SK-N-SH treated with all-trans-retinoic acid at 6 μM for 48 hours (cell line): ENCODE measurements around the gene ZBTB38.

Source experiments
- ATAC-seq: fragments of 200-7000 bp; cut with Tn5 transposase; 3 replicates; pipeline ENCODE4 v1.9.1; 2020; ENCODE audit warnings: mild to moderate bottlenecking, moderate library complexity
- ARNTL ChIP-seq: fragments of 450-650 bp; formaldehyde crosslinking; IDR thresholded peaks from 2 replicates; pipeline ENCODE4 v1.5.0; 2020; ENCODE audit warnings: low read depth, mild to moderate bottlenecking, moderate library complexity, borderline replicate concordance
- BACH2 ChIP-seq: fragments of 250-450 bp; sonication (Bioruptor Pico); IDR thresholded peaks from 2 replicates; pipeline ENCODE4 v1.9.0; 2021; ENCODE audit warnings: mild to moderate bottlenecking, borderline replicate concordance
- CSDC2 ChIP-seq: fragments of 250-450 bp; sonication (Bioruptor Pico); IDR thresholded peaks from 2 replicates; pipeline ENCODE4 v1.5.0; 2020; ENCODE audit warnings: mild to moderate bottlenecking, moderate library complexity
- CSRNP3 ChIP-seq: fragments of 250-450 bp; sonication (Bioruptor Pico); IDR thresholded peaks from 2 replicates; pipeline ENCODE4 v1.5.1; 2021; ENCODE audit warnings: mild to moderate bottlenecking, moderate library complexity
- ESRRG ChIP-seq: fragments of 250-450 bp; sonication (Bioruptor Pico); IDR thresholded peaks from 2 replicates; pipeline ENCODE4 v1.6.1; 2021; ENCODE audit warnings: mild to moderate bottlenecking
- GLIS3 ChIP-seq: fragments of 250-450 bp; sonication (Bioruptor Pico); IDR thresholded peaks from 2 replicates; pipeline ENCODE4 v1.5.0; 2020; ENCODE audit warnings: mild to moderate bottlenecking, moderate library complexity
- ISL1 ChIP-seq: fragments of 250-450 bp; sonication (Bioruptor Pico); IDR thresholded peaks from 2 replicates; pipeline ENCODE4 v2.1.2; 2022; ENCODE audit warnings: mild to moderate bottlenecking, moderate library complexity
- OSR1 ChIP-seq: fragments of 250-450 bp; sonication (Bioruptor Pico); IDR thresholded peaks from 2 replicates; pipeline ENCODE4 v1.8.0; 2022; ENCODE audit warnings: moderate library complexity, mild to moderate bottlenecking, inconsistent platforms
- PPARA ChIP-seq: fragments of 250-450 bp; sonication (Bioruptor Pico); IDR thresholded peaks from 2 replicates; pipeline ENCODE4 v1.5.0; 2020; ENCODE audit warnings: mild to moderate bottlenecking, borderline replicate concordance
- SNAI2 ChIP-seq: fragments of 250-450 bp; sonication (Bioruptor Pico); IDR thresholded peaks from 2 replicates; pipeline ENCODE4 v1.5.0; 2020; ENCODE audit warnings: mild to moderate bottlenecking, moderate library complexity
- TCF4 ChIP-seq: fragments of 250-450 bp; sonication (Bioruptor Pico); IDR thresholded peaks from 2 replicates; pipeline ENCODE4 v1.8.0; 2021; ENCODE audit warnings: mild to moderate bottlenecking, moderate library complexity, borderline replicate concordance
- TOX ChIP-seq: fragments of 250-450 bp; sonication (Bioruptor Pico); IDR thresholded peaks from 2 replicates; pipeline ENCODE4 v1.8.0; 2021; ENCODE audit warnings: mild to moderate bottlenecking, moderate library complexity, borderline replicate concordance
- ZC3H10 ChIP-seq: fragments of 250-450 bp; sonication (Bioruptor Pico); IDR thresholded peaks from 2 replicates; pipeline ENCODE4 v1.5.1; 2021; ENCODE audit warnings: mild to moderate bottlenecking, moderate library complexity
- ZFP3 ChIP-seq: fragments of 250-450 bp; sonication (Bioruptor Pico); IDR thresholded peaks from 2 replicates; pipeline ENCODE4 v1.5.0; 2020; ENCODE audit warnings: mild to moderate bottlenecking, moderate library complexity
- ZFP30 ChIP-seq: fragments of 450-650 bp; formaldehyde crosslinking; IDR thresholded peaks from 2 replicates; pipeline ENCODE4 v1.5.0; 2022; ENCODE audit warnings: mild to moderate bottlenecking, moderate library complexity
- ZNF565 ChIP-seq: fragments of 450-650 bp; formaldehyde crosslinking; conservative IDR thresholded peaks from 2 replicates; pipeline ENCODE4 v1.5.0; 2020; ENCODE audit warnings: low read depth, mild to moderate bottlenecking, moderate library complexity
- ZNF70 ChIP-seq: fragments of 450-650 bp; formaldehyde crosslinking; IDR thresholded peaks from 2 replicates; pipeline ENCODE4 v1.5.0; 2020; ENCODE audit warnings: mild to moderate bottlenecking, moderate library complexity
- TF ChIP-seq, protein P1 (sequence below): fragments of 250-450 bp; sonication (Bioruptor Pico); IDR thresholded peaks from 2 replicates; pipeline ENCODE4 v1.8.0; 2020; ENCODE audit warnings: mild to moderate bottlenecking, moderate library complexity, borderline replicate concordance
- TF ChIP-seq, protein P2 (sequence below): fragments of 250-450 bp; sonication (Bioruptor Pico); IDR thresholded peaks from 2 replicates; pipeline ENCODE4 v1.5.0; 2020; ENCODE audit warnings: mild to moderate bottlenecking, moderate library complexity
- TF ChIP-seq, protein P3 (sequence below): fragments of 250-450 bp; sonication (Bioruptor Pico); IDR thresholded peaks from 2 replicates; pipeline ENCODE4 v1.5.1; 2020; ENCODE audit warnings: low read depth, mild to moderate bottlenecking, moderate library complexity

The ZBTB38 gene

DNA sequence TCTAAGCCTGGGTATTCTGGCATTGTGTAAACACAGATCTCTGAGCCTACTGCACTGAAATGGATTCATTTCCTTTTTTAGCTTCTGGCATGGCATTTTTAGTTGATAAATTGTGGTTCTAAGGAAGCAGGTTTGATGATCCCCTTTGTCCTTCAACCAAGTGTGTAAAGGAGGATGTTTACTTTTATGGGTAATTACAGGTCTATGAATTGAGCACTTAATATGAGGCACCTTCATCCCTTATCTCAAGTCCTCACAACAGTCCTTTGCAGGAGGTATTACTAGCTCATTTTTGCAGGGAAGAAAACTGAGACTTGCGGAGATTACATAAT lies 30.8 kb upstream of the ZBTB38 start (continued):
- TF ChIP-seq CSRNP3 (no peak), TOX (CRISPR knock-in tag) (no peak), ZFP30 (CRISPR knock-in tag) (no peak), OSR1 (CRISPR knock-in tag) (no peak)
- TF ChIP-seq, protein P1, sequence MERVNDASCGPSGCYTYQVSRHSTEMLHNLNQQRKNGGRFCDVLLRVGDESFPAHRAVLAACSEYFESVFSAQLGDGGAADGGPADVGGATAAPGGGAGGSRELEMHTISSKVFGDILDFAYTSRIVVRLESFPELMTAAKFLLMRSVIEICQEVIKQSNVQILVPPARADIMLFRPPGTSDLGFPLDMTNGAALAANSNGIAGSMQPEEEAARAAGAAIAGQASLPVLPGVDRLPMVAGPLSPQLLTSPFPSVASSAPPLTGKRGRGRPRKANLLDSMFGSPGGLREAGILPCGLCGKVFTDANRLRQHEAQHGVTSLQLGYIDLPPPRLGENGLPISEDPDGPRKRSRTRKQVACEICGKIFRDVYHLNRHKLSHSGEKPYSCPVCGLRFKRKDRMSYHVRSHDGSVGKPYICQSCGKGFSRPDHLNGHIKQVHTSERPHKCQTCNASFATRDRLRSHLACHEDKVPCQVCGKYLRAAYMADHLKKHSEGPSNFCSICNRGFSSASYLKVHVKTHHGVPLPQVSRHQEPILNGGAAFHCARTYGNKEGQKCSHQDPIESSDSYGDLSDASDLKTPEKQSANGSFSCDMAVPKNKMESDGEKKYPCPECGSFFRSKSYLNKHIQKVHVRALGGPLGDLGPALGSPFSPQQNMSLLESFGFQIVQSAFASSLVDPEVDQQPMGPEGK (CRISPR knock-in tag): no peak

- TF ChIP-seq ZC3H10 (no peak), ZFP3 (no peak), ZFP30 (CRISPR knock-in tag) (no peak), ARNTL (no peak), ZNF565 (CRISPR knock-in tag) (no peak), CSRNP3 (no peak), SNAI2 (CRISPR knock-in tag) (no peak), ISL1 (CRISPR knock-in tag) (no peak), PPARA (CRISPR knock-in tag) (no peak), GLIS3 (no peak)
- no peak for ATAC-seq
Measured at GRCh38 chr3:141337991-141338390, 30.3 kb upstream of the ZBTB38 start.

- no peak for ATAC-seq
- TF ChIP-seq CSRNP3 (no peak), ZC3H10 (no peak), GLIS3 (no peak), SNAI2 (CRISPR knock-in tag) (no peak), ESRRG (CRISPR knock-in tag) (no peak), ZNF70 (CRISPR knock-in tag) (no peak), CSDC2 (no peak), BACH2 (CRISPR knock-in tag) (no peak)
- TF ChIP-seq, protein P2, sequence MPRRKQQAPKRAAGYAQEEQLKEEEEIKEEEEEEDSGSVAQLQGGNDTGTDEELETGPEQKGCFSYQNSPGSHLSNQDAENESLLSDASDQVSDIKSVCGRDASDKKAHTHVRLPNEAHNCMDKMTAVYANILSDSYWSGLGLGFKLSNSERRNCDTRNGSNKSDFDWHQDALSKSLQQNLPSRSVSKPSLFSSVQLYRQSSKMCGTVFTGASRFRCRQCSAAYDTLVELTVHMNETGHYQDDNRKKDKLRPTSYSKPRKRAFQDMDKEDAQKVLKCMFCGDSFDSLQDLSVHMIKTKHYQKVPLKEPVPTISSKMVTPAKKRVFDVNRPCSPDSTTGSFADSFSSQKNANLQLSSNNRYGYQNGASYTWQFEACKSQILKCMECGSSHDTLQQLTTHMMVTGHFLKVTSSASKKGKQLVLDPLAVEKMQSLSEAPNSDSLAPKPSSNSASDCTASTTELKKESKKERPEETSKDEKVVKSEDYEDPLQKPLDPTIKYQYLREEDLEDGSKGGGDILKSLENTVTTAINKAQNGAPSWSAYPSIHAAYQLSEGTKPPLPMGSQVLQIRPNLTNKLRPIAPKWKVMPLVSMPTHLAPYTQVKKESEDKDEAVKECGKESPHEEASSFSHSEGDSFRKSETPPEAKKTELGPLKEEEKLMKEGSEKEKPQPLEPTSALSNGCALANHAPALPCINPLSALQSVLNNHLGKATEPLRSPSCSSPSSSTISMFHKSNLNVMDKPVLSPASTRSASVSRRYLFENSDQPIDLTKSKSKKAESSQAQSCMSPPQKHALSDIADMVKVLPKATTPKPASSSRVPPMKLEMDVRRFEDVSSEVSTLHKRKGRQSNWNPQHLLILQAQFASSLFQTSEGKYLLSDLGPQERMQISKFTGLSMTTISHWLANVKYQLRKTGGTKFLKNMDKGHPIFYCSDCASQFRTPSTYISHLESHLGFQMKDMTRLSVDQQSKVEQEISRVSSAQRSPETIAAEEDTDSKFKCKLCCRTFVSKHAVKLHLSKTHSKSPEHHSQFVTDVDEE (CRISPR knock-in tag): no peak
Measured at GRCh38 chr3:141338881-141339280, 29.4 kb upstream of the ZBTB38 start.

DNA sequence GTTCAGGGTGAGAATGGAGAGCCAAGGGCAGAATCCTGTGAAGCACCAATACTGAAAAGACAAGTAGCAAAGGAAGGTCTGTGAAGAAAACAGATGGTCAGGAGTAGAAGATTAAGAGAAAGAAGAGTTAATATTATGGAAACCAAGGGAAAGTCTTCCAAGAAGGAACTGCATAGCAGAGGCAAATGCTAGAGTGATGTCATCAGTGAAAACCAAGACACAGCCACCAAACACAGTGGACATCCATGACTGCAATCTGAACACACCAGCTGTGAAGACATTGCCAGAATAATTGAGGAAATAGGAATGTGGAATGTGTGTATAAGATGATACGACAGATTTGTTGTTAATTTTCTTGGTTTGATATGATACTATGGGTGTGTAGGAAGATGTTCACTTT lies 26.8 kb upstream of the ZBTB38 start:
- ATAC-seq: no peak
- TF ChIP-seq ZC3H10: no peak
- TF ChIP-seq ESRRG (CRISPR knock-in tag): no peak
- no peak for TF ChIP-seq CSDC2
- TF ChIP-seq OSR1 (CRISPR knock-in tag): no peak
- no peak for TF ChIP-seq ZFP30 (CRISPR knock-in tag)
- no peak for TF ChIP-seq SNAI2 (CRISPR knock-in tag)
- no peak for TF ChIP-seq ZFP3
- TF ChIP-seq, protein P1 (CRISPR knock-in tag): no peak
- TF ChIP-seq, protein P3, sequence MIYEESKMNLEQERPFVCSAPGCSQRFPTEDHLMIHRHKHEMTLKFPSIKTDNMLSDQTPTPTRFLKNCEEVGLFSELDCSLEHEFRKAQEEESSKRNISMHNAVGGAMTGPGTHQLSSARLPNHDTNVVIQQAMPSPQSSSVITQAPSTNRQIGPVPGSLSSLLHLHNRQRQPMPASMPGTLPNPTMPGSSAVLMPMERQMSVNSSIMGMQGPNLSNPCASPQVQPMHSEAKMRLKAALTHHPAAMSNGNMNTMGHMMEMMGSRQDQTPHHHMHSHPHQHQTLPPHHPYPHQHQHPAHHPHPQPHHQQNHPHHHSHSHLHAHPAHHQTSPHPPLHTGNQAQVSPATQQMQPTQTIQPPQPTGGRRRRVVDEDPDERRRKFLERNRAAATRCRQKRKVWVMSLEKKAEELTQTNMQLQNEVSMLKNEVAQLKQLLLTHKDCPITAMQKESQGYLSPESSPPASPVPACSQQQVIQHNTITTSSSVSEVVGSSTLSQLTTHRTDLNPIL: no peak
- TF ChIP-seq, protein P2 (CRISPR knock-in tag): no peak
- no peak for TF ChIP-seq GLIS3
- no peak for TF ChIP-seq TCF4 (CRISPR knock-in tag)
- no peak for TF ChIP-seq BACH2 (CRISPR knock-in tag)
- no peak for TF ChIP-seq ZNF70 (CRISPR knock-in tag)
